Lower lobe of right lung (tissue), 2 donors: ENCODE data around the gene LAMA3. TPM values are rescaled to one million over a fixed set of nuclear protein-coding genes. Genes with fewer than 3 reads are reported as not detected.

Experiments used
- ATAC-seq, 2 donors: fragments of 200-7000 bp; cut with Tn5 transposase; one replicate each; pipeline ENCODE4 v1.9.1; 2020 to 2022; ENCODE audit warnings: mild to moderate bottlenecking in 2 of 2, moderate library complexity in 2 of 2
- DNase-seq: peaks from one replicate; pipeline ENCODE4 v3.0.0-alpha.2; 2020
- H3K27ac ChIP-seq: fragments of 200-600 bp; one replicate; pipeline ENCODE4 v1.8.0; 2022
- H3K27me3 ChIP-seq: fragments of 200-600 bp; one replicate; pipeline ENCODE4 v1.8.0; 2022; ENCODE audit warnings: low read depth
- H3K36me3 ChIP-seq: fragments of 200-600 bp; one replicate; pipeline ENCODE4 v1.8.0; 2022; ENCODE audit warnings: mild to moderate bottlenecking
- H3K4me1 ChIP-seq: fragments of 200-600 bp; one replicate; pipeline ENCODE4 v1.8.0; 2022
- H3K4me3 ChIP-seq: fragments of 200-600 bp; one replicate; pipeline ENCODE4 v1.8.0; 2022; ENCODE audit warnings: mild to moderate bottlenecking
- H3K9me3 ChIP-seq: fragments of 200-600 bp; one replicate; pipeline ENCODE4 v1.8.0; 2022
- CTCF ChIP-seq: fragments of 200-600 bp; IDR thresholded peaks from one replicate; pipeline ENCODE4 v1.8.0; 2022; ENCODE audit warnings: antibody characterized with exemption, mild to moderate bottlenecking
- intact Hi-C: fragments of 100-400 bp; cut with DNase I; formaldehyde crosslinking; loops from one replicate; pipeline ENCODE4 v1.11.0; 2022
- total RNA-seq: library from RNA; stranded (reverse); fragmentation: NEBNext Ultra II Directional; extraction: Animal tissue kit (Norgen Biotek cat#: 25700); gene quantifications from one replicate; pipeline ENCODE4 v1.2.1, GENCODE V29; 2021
- donor health status: DM: no; HTN: yes; CAD: no; lungs with severe emphysema.

Gene LAMA3
- total RNA-seq, 1 donor from 2014 or later: 89.1 TPM

GRCh38 chr18:23983112-23983511 is 293.9 kb downstream of the LAMA3 start:
- TF ChIP-seq CTCF: no peak
- intact Hi-C loops: no loop called here
- H3K4me3 ChIP-seq: no peak overlapping the region
- H3K4me1 ChIP-seq: no peaks in the 10 kb centered on the region
- no peak overlapping the region for H3K27ac ChIP-seq
- H3K36me3 ChIP-seq: no peaks in the 10 kb centered on the region
- H3K27me3 ChIP-seq: peaks cover 9% of the 10 kb centered on the region
- DNase-seq (no peak), ATAC-seq (no peak)
- H3K9me3 ChIP-seq: no peaks in the 10 kb centered on the region

- ATAC-seq (no peak), DNase-seq (no peak)
- Histone ChIP-seq H3K9me3 (no peaks in the 10 kb centered on the region), H3K36me3 (no peaks in the 10 kb centered on the region), H3K27me3 (peaks cover 9% of the 10 kb centered on the region), H3K4me1 (no peaks in the 10 kb centered on the region), H3K4me3 (no peak overlapping the region), H3K27ac (no peak overlapping the region)
- no peak for TF ChIP-seq CTCF
- intact Hi-C loops: no loop called here
Measured at GRCh38 chr18:23986600-23987359, 297.5 kb downstream of the LAMA3 start.

GRCh38 chr18:23990474-23991410 is 301.5 kb downstream of the LAMA3 start:
- no peak overlapping the region for H3K4me3 ChIP-seq
- no peaks in the 10 kb centered on the region for H3K27me3 ChIP-seq
- H3K27ac ChIP-seq: no peak overlapping the region
- intact Hi-C loops: no loop called here
- H3K36me3 ChIP-seq: no peaks in the 10 kb centered on the region
- DNase-seq: no peak
- ATAC-seq: peak; percentile 47 to 75
- H3K4me1 ChIP-seq: peaks cover 9% of the 10 kb centered on the region
- no peaks in the 10 kb centered on the region for H3K9me3 ChIP-seq
- no peak for TF ChIP-seq CTCF

- no peak for TF ChIP-seq CTCF
- DNase-seq: peak; percentile 60
- Histone ChIP-seq H3K27ac (peak overlapping the region; percentile 24), H3K27me3 (no peaks in the 10 kb centered on the region), H3K36me3 (no peaks in the 10 kb centered on the region), H3K4me1 (peaks cover 9% of the 10 kb centered on the region), H3K9me3 (no peaks in the 10 kb centered on the region), H3K4me3 (no peak overlapping the region)
- peak; percentile 76 for ATAC-seq
- intact Hi-C loops: no loop called here
Measured at GRCh38 chr18:23992089-23992940, 303.1 kb downstream of the LAMA3 start.

GRCh38 chr18:23992941-23993280 is 303.7 kb downstream of the LAMA3 start:
- Histone ChIP-seq H3K27ac (peak overlapping the region; percentile 24), H3K36me3 (no peaks in the 10 kb centered on the region), H3K27me3 (no peaks in the 10 kb centered on the region), H3K4me3 (no peak overlapping the region), H3K4me1 (peaks cover 9% of the 10 kb centered on the region), H3K9me3 (no peaks in the 10 kb centered on the region)
- TF ChIP-seq CTCF: no peak
- no peak for DNase-seq
- intact Hi-C loops: no loop called here
- ATAC-seq: no peak
